GM12872 (cell line): Measurements from ENCODE around the gene CRLF3.

ENCODE experiments used
- TF ChIP-seq, protein P1 (sequence below): IDR thresholded peaks from 3 replicates; pipeline ENCODE4 v1.5.1; 2011; ENCODE audit warnings: low read depth, mild to moderate bottlenecking, low read length, moderate library complexity; ENCODE audit not compliant: insufficient read depth

The CRLF3 gene

DNA sequence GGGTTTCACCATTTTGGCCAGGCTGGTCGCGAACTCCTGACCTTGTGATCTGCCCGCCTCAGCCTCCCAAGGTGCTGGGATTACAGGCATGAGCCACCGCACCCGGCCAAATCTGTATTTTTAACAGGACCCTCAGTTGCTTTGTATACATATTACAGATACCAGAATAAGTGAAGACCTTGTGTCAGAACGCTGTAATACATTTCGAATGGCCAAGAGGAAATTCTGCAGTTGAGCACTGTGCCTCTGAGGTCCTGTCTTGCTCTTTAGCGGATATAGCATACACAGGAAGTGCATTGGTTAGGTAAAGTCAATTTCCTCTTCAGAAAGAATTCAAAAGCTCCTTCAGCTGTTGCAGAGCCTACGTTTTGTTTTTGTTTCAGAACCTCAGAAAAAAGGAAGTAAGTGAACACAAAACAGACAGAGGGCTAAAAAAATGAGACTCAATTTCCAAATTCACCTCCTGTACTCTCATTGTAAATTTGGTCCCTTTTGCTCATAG, 15.7 kb downstream of the CRLF3 start:
- TF ChIP-seq, protein P1, sequence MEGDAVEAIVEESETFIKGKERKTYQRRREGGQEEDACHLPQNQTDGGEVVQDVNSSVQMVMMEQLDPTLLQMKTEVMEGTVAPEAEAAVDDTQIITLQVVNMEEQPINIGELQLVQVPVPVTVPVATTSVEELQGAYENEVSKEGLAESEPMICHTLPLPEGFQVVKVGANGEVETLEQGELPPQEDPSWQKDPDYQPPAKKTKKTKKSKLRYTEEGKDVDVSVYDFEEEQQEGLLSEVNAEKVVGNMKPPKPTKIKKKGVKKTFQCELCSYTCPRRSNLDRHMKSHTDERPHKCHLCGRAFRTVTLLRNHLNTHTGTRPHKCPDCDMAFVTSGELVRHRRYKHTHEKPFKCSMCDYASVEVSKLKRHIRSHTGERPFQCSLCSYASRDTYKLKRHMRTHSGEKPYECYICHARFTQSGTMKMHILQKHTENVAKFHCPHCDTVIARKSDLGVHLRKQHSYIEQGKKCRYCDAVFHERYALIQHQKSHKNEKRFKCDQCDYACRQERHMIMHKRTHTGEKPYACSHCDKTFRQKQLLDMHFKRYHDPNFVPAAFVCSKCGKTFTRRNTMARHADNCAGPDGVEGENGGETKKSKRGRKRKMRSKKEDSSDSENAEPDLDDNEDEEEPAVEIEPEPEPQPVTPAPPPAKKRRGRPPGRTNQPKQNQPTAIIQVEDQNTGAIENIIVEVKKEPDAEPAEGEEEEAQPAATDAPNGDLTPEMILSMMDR, result no peak

DNA sequence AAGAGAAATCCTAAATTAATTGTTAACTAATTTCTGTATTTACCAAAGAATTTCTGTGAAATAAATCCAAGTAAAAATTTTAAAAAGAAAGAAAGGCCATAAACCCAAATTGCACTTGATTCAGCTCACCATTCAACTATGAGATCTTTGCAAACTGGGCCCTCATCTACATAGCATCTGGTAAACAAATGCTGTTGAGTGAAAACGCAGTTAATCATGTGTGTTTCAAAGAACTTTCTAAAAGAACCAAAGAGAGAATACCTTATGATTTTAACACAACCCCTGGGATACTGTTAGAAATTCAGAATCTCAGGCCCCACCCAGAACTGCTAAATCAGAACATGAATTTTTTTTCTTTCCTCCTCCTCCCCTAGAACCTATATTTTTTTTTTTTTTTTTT, 16.6 kb downstream of the CRLF3 start:
- TF ChIP-seq, protein P1, result no peak

DNA sequence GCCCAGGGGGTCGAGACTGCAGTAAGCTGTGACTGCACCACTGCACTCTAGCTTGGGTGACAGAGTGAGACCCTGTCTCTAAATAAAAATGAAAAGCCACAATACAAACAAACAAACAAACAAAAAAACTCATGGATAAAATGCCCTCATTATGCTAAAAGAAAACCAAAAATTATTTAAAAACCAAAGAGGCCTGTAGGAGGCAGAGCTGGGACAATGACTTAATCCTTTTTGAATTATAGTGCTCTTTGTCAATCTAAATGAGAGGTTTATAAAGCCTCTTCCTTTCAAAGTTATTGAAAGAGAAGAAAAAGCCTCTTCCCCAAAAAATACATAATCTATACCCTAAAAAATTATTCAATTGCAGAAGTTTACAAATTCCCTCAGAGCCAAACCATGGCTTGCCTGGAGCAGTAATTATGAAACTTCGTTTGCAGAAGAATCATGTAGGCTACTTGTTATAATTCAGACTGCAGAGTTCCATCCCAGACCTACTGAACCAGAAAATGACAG, 18.5 kb downstream of the CRLF3 start:
- TF ChIP-seq, protein P1, result peak; percentile 20; the same call in 1 of the 3 replicates

DNA sequence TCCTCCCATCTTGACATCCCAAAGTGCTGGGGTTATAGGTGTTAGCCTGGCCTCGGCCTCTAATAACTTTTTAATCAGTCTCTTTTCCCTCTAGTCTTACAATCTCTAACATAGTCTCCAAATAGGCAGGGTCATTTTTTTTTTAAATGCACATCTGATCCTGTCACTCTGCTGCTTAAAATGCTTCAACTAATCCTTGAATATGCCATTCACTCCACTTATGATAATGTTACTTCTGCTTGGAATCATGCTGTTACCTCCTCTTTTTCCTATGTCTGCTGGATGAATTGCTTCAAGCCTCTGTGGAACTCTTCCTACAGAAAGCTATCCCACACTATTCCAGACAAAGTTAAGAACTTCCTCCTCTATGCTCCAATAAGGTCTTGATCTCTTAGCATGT, 22.8 kb downstream of the CRLF3 start:
- TF ChIP-seq, protein P1, result no peak

DNA sequence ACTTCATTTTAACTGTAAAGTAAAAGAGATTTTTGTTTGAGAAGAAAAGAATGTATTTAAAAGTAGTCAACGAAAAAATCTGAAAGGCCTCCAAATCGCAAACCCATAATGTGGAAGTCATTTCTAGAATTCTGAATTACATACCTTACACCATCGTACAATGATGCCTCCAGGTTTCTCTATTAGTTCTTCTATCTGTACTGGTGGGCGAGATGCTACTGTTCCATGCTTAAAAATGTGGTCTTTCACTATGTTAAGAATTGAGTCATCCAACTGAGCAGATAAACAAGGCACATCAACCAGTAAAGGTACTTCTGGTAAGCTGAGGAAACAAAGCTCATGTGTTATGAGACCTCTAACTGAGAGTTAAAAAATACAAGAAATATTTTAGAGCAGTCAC, 28.5 kb downstream of the CRLF3 start:
- TF ChIP-seq, protein P1, result no peak

DNA sequence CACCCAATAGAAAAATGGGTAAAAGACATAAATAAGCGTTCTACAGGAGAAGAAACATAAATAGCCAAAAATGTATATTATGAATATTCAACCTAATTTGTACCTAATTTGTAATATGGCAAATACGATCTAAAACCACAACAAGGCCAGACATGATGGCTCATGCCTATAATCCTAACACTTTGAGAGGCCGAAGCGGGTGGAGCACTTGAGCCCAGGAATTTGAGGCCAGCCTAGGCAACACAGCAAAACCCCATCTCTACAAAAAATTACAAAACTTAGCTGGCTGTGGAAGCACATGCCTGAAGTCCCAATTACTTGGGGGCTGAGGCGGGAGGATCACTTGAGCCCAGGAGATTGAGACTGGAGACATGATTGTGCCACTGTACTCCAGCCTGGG, 30.1 kb downstream of the CRLF3 start:
- TF ChIP-seq, protein P1, result no peak

DNA sequence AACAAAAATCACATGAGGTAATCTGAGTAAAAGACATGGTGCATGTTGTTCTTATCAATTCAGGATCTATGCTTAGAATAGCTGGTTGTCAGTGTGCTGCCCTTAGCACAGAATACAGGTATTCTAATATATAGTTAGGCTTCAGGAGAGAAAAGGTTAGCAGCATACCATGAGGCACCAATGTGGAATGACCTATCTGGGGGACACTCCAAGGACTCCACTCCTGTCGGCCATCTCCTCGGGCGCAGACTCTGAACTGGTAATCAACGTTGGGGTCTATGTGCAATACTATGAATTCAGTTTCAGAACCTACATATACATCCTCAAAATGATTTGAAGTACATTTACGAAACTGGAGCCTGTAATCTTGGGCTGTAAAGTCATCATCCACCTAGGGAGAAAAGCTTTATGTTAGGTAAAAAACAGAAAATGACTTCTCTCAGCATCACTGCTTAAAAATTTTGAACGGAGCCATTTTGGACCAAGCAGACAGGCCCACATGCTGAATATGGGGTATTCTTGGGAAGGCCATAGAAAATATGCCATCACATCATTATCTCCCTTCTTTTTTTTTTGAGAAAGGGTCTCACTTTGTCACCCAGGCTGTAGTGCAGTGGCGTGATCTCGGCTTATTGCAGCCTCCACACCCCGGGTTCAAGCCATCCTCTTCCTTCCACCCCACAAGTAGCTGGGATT, 31.1 kb downstream of the CRLF3 start:
- TF ChIP-seq, protein P1, result no peak
